ELR (cell line): Measurements from ENCODE around the gene SHISAL1.
A peak's percentile ranks its signal among the peaks of the same experiment; 100 is the strongest.
"Not testable (repeated sequence)": the region's sequence is repeated elsewhere in the genome, so short reads cannot be mapped to it uniquely, and the experiment has no call there.

Source experiments
- DNase-seq: peaks from one replicate; pipeline ENCODE4 v3.0.0-alpha.2; 2015; ENCODE audit warnings: low read depth

Gene SHISAL1

GRCh38 chr22:44328326-44328725, 15.6 kb upstream of the SHISAL1 start:
- DNase-seq, result no peak

- DNase-seq, result no peak
Observed at GRCh38 chr22:44326491-44326885, 13.7 kb upstream of the SHISAL1 start.

GRCh38 chr22:44325718-44326490, 13.2 kb upstream of the SHISAL1 start:
- DNase-seq, result peak; percentile 51

- DNase-seq, result not testable (repeated sequence)
Observed at GRCh38 chr22:44323140-44323790, 10.5 kb upstream of the SHISAL1 start.

- DNase-seq, result no peak
Observed at GRCh38 chr22:44319685-44320084, 6.9 kb upstream of the SHISAL1 start.

GRCh38 chr22:44318751-44319150, 6.0 kb upstream of the SHISAL1 start:
- DNase-seq, result no peak

GRCh38 chr22:44317886-44318637, 5.3 kb upstream of the SHISAL1 start:
- DNase-seq, result no peak

- no peak for DNase-seq
Observed at GRCh38 chr22:44317123-44317444, 4.3 kb upstream of the SHISAL1 start.

- no peak for DNase-seq
Observed at GRCh38 chr22:44316393-44317122, 3.8 kb upstream of the SHISAL1 start.

GRCh38 chr22:44314425-44315067, 1.8 kb upstream of the SHISAL1 start:
- DNase-seq, result no peak

- no peak for DNase-seq
Observed at GRCh38 chr22:44313385-44314006, 745 bp upstream of the SHISAL1 start.

- peak; percentile 68 for DNase-seq
Observed at GRCh38 chr22:44311855-44312170, 938 bp downstream of the SHISAL1 start.

- DNase-seq, result no peak
Observed at GRCh38 chr22:44311104-44311854, 1.5 kb downstream of the SHISAL1 start.

GRCh38 chr22:44309647-44310046, 3.1 kb downstream of the SHISAL1 start:
- DNase-seq, result no peak

- DNase-seq, result peak; percentile 98
Observed at GRCh38 chr22:44309137-44309536, 3.6 kb downstream of the SHISAL1 start.

- DNase-seq, result no peak
Observed at GRCh38 chr22:44307509-44308169, 5.1 kb downstream of the SHISAL1 start.

- DNase-seq, result no peak
Observed at GRCh38 chr22:44305888-44306287, 6.9 kb downstream of the SHISAL1 start.

GRCh38 chr22:44305455-44305854, 7.3 kb downstream of the SHISAL1 start:
- DNase-seq, result no peak

GRCh38 chr22:44304911-44305310, 7.8 kb downstream of the SHISAL1 start:
- DNase-seq, result no peak

GRCh38 chr22:44304354-44304753, 8.4 kb downstream of the SHISAL1 start:
- peak; percentile 47 for DNase-seq
